Germinal center (tissue), 1 donor: Measurements from ENCODE around the gene ANKLE1.
A peak's percentile ranks its signal among the peaks of the same experiment; 100 is the strongest.

ENCODE experiments used
- DNase-seq: peaks from one replicate; pipeline ENCODE4 v3.0.0; 2012; ENCODE audit warnings: mixed read lengths, low spot score

ANKLE1 gene

GRCh38 chr19:17325881-17326594 lies 44.3 kb downstream of the ANKLE1 start:
- no peak for DNase-seq

GRCh38 chr19:17326595-17326966 lies 44.9 kb downstream of the ANKLE1 start:
- no peak for DNase-seq

GRCh38 chr19:17327068-17327653 lies 45.5 kb downstream of the ANKLE1 start:
- no peak for DNase-seq

GRCh38 chr19:17327654-17328516 lies 46.2 kb downstream of the ANKLE1 start:
- peak; percentile 84 for DNase-seq

GRCh38 chr19:17328517-17329365 lies 47.0 kb downstream of the ANKLE1 start:
- no peak for DNase-seq

- no peak for DNase-seq
Measured at GRCh38 chr19:17329366-17330261, 47.9 kb downstream of the ANKLE1 start.

GRCh38 chr19:17330262-17331044 lies 48.8 kb downstream of the ANKLE1 start:
- no peak for DNase-seq

- no peak for DNase-seq
Measured at GRCh38 chr19:17331045-17331558, 49.4 kb downstream of the ANKLE1 start.

- DNase-seq, result no peak
Measured at GRCh38 chr19:17332360-17332676, 50.6 kb downstream of the ANKLE1 start.

GRCh38 chr19:17332677-17333581 lies 51.2 kb downstream of the ANKLE1 start:
- DNase-seq, result no peak

GRCh38 chr19:17333611-17334413 lies 52.1 kb downstream of the ANKLE1 start:
- DNase-seq, result peak; percentile 41

- peak; percentile 91 for DNase-seq
Measured at GRCh38 chr19:17334414-17335409, 53.0 kb downstream of the ANKLE1 start, which contains the start of gene ANO8. TSS of gene ANO8 (minus strand) at chr19:17334855. CDS start at chr19:17334670, 185 bp downstream.

GRCh38 chr19:17335575-17335974 lies 53.9 kb downstream of the ANKLE1 start:
- DNase-seq, result no peak
